Hematopoietic multipotent progenitor cell treated with erythropoietin and hydrocortisone succinate and interleukin-3 and kit ligand, for 17 days (in vitro differentiated cells): ENCODE results near the gene JDP2.

ENCODE experiments used
- DNase-seq: peaks from one replicate; pipeline ENCODE4 v3.0.0-alpha.2; 2015; ENCODE audit warnings: low spot score

Gene JDP2

GRCh38 chr14:75409316-75410205 lies 18.3 kb upstream of the JDP2 start:
- DNase-seq, result no peak

- no peak for DNase-seq
These were observed 16.6 kb upstream of the JDP2 start for GRCh38 chr14:75411214-75411540.

GRCh38 chr14:75413013-75413412 lies 14.8 kb upstream of the JDP2 start:
- no peak for DNase-seq

GRCh38 chr14:75417674-75418073 lies 10.1 kb upstream of the JDP2 start:
- DNase-seq, result no peak

GRCh38 chr14:75418850-75419768 lies 8.7 kb upstream of the JDP2 start:
- no peak for DNase-seq

GRCh38 chr14:75422169-75422568 lies 5.7 kb upstream of the JDP2 start:
- DNase-seq, result no peak

- no peak for DNase-seq
These were observed 3.3 kb upstream of the JDP2 start for GRCh38 chr14:75424496-75424895.

GRCh38 chr14:75425446-75425845 lies 2.4 kb upstream of the JDP2 start:
- DNase-seq, result no peak

- no peak for DNase-seq
These were observed 1.3 kb upstream of the JDP2 start for GRCh38 chr14:75426332-75427125.

- no peak for DNase-seq
These were observed 718 bp upstream of the JDP2 start for GRCh38 chr14:75427126-75427481.

GRCh38 chr14:75428230-75429104 lies 645 bp downstream of the JDP2 start:
- no peak for DNase-seq

GRCh38 chr14:75429562-75429961 lies 1.7 kb downstream of the JDP2 start:
- DNase-seq, result no peak

- no peak for DNase-seq
These were observed 2.3 kb downstream of the JDP2 start for GRCh38 chr14:75430116-75430515.

- DNase-seq, result no peak
These were observed 2.7 kb downstream of the JDP2 start for GRCh38 chr14:75430526-75430925.

GRCh38 chr14:75430976-75431375 lies 3.2 kb downstream of the JDP2 start:
- DNase-seq, result no peak

GRCh38 chr14:75431827-75432226 lies 4.0 kb downstream of the JDP2 start:
- DNase-seq, result no peak

GRCh38 chr14:75432411-75432810 lies 4.6 kb downstream of the JDP2 start:
- DNase-seq, result no peak

- DNase-seq, result no peak
These were observed 5.8 kb downstream of the JDP2 start for GRCh38 chr14:75433631-75434071.

- no peak for DNase-seq
These were observed 6.5 kb downstream of the JDP2 start for GRCh38 chr14:75434138-75434889.

- DNase-seq, result no peak
These were observed 7.0 kb downstream of the JDP2 start for GRCh38 chr14:75434890-75435248.

GRCh38 chr14:75435473-75435872 lies 7.7 kb downstream of the JDP2 start:
- DNase-seq, result no peak
